Kidney (tissue), 14 donors: Measurements from ENCODE around the gene FLRT1. TPM values are rescaled to one million over a fixed set of nuclear protein-coding genes. Genes with fewer than 3 reads are reported as not detected.
A peak's percentile ranks its signal among the peaks of the same experiment; 100 is the strongest.

Experiments used
- DNase-seq, 5 donors: peaks; one replicate each; pipeline ENCODE4 v3.0.0-alpha.2; 2013 to 2020
- FAIRE-seq: peaks from 2 replicates; lab custom pipeline; 2012; peaks lifted over from hg19 to GRCh38; lab: Jason Lieb, UNC
- H3K27ac ChIP-seq, 2 donors: one replicate each; pipeline ENCODE4 v1.7.0; 2013; ENCODE audit warnings: low read depth in 2 of 2, low read length in 2 of 2, inconsistent platforms in 1 of 2
- H3K27me3 ChIP-seq: one replicate; pipeline ENCODE4 v1.7.1; 2013; ENCODE audit warnings: low read length, inconsistent platforms; ENCODE audit not compliant: control insufficient read depth, insufficient read depth
- H3K36me3 ChIP-seq, 3 donors: one replicate each; pipeline versions ENCODE4 v1.7.0 to v1.7.1; 2013; ENCODE audit warnings: low read length in 3 of 3, control low read depth in 1 of 3, inconsistent platforms in 1 of 3; ENCODE audit not compliant: insufficient read depth in 3 of 3, control insufficient read depth in 2 of 3
- H3K4me1 ChIP-seq, 3 donors: one replicate each; pipeline versions ENCODE4 v1.7.0 to v1.7.1; 2013; ENCODE audit warnings: low read length in 3 of 3, inconsistent platforms in 1 of 3, low read depth in 1 of 3; ENCODE audit not compliant: control insufficient read depth in 2 of 3, insufficient read depth in 2 of 3
- H3K4me3 ChIP-seq, 3 donors: one replicate each; pipeline versions ENCODE4 v1.7.0 to v1.8.1; 2013; ENCODE audit warnings: low read length in 3 of 3, control low read depth in 1 of 3, inconsistent platforms in 1 of 3
- H3K9ac ChIP-seq, 3 donors: one replicate each; pipeline versions ENCODE4 v1.7.0 to v1.7.1; 2013; ENCODE audit warnings: low read length in 3 of 3, control low read depth in 1 of 3, inconsistent platforms in 1 of 3
- H3K9me3 ChIP-seq, 3 donors: one replicate each; pipeline versions ENCODE4 v1.7.0 to v1.7.1; 2013; ENCODE audit warnings: low read length in 3 of 3, control low read depth in 1 of 3, inconsistent platforms in 1 of 3; ENCODE audit not compliant: control insufficient read depth in 2 of 3, insufficient read depth in 1 of 3
- CTCF ChIP-seq: IDR thresholded peaks from 3 replicates; pipeline ENCODE4 v1.5.1; 2012; ENCODE audit warnings: mild to moderate bottlenecking, moderate library complexity, borderline replicate concordance; ENCODE audit not compliant: insufficient read depth; ENCODE audit errors: extremely low read depth
- intact Hi-C: fragments of 100-400 bp; cut with DNase I; formaldehyde crosslinking; loops from one replicate; pipeline ENCODE4 v1.11.1; 2022
- polyA plus RNA-seq: library from polyadenylated mRNA; stranded (reverse); fragments of 350-450 nt; fragmentation: Illumina TruSeq; extraction: RNeasy Lipid Tissue Mini Kit (QIAGEN cat#74804); gene quantifications from one replicate; pipeline ENCODE4 v1.2.3, GENCODE V29; 2014; ENCODE audit warnings: low read depth, low replicate concordance; ENCODE audit not compliant: insufficient read depth
- total RNA-seq: library from RNA; stranded (reverse); fragmentation: NEBNext Ultra II Directional; extraction: Animal tissue kit (Norgen Biotek cat#: 25700); gene quantifications from one replicate; pipeline ENCODE4 v1.2.1, GENCODE V29; 2021
- donor health status: control.
- donor health status: control.
- donor health status: control.
- donor health status: control.
- donor health status: control.
- donor health status: DM: yes; HTN: yes; CAD: no.
- donor health status: Normal renal cell carcinoma (clear cell type).

Gene FLRT1
- total and polyA plus RNA-seq, 2 donors from 2014 or later = 0.66 to 1.5 TPM

- intact Hi-C loops = no loop called here
Measured at GRCh38 chr11:64058494-64058893, 22.8 kb downstream of the FLRT1 start.

GRCh38 chr11:64059339-64060140, 23.8 kb downstream of the FLRT1 start:
- Histone ChIP-seq H3K36me3 (no peaks in the 10 kb centered on the region), H3K4me1 (peaks cover 0 to 10% (median 0%) of the 10 kb centered on the region in 3 donors), H3K27me3 (no peaks in the 10 kb centered on the region), H3K27ac (no peak overlapping the region), H3K4me3 (no peak overlapping the region), H3K9me3 (no peaks in the 10 kb centered on the region), H3K9ac (no peak overlapping the region)
- TF ChIP-seq CTCF = no peak
- no peak for FAIRE-seq
- intact Hi-C loops = no loop called here
- DNase-seq = peak in 2 of 5 donors; percentile 37 to 40

More at GRCh38 chr11:64058494-64058893, 22.8 kb downstream of the FLRT1 start:
- no peaks in the 10 kb centered on the region for H3K27me3 ChIP-seq
- H3K9me3 ChIP-seq = no peaks in the 10 kb centered on the region
- FAIRE-seq = no peak
- peaks cover 0 to 10% (median 0%) of the 10 kb centered on the region in 3 donors for H3K4me1 ChIP-seq
- no peaks in the 10 kb centered on the region for H3K36me3 ChIP-seq
- peak in 1 of 5 donors; percentile 73 for DNase-seq
- no peak overlapping the region for H3K9ac ChIP-seq
- no peak for TF ChIP-seq CTCF
- H3K27ac ChIP-seq = no peak overlapping the region
- H3K4me3 ChIP-seq = no peak overlapping the region

GRCh38 chr11:64060263-64060860, 24.6 kb downstream of the FLRT1 start:
- FAIRE-seq = no peak
- intact Hi-C loops = no loop called here
- TF ChIP-seq CTCF = no peak

More at GRCh38 chr11:64060263-64060860, 24.6 kb downstream of the FLRT1 start:
- no peaks in the 10 kb centered on the region for H3K36me3 ChIP-seq
- H3K9ac ChIP-seq = no peak overlapping the region
- H3K27ac ChIP-seq = no peak overlapping the region
- peaks cover 0 to 6% (median 0%) of the 10 kb centered on the region in 3 donors for H3K4me1 ChIP-seq
- H3K9me3 ChIP-seq = no peaks in the 10 kb centered on the region
- H3K27me3 ChIP-seq = no peaks in the 10 kb centered on the region
- DNase-seq = no peak
- H3K4me3 ChIP-seq = peak overlapping the region in 2 of 3 donors; percentile 16 to 34
